Measurements from ENCODE around the gene OR51I2. TPM values are rescaled to one million over a fixed set of nuclear protein-coding genes. Genes with fewer than 3 reads are reported as not detected.

The OR51I2 gene, protein sequence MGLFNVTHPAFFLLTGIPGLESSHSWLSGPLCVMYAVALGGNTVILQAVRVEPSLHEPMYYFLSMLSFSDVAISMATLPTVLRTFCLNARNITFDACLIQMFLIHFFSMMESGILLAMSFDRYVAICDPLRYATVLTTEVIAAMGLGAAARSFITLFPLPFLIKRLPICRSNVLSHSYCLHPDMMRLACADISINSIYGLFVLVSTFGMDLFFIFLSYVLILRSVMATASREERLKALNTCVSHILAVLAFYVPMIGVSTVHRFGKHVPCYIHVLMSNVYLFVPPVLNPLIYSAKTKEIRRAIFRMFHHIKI
- total RNA-seq: not detected

DNA sequence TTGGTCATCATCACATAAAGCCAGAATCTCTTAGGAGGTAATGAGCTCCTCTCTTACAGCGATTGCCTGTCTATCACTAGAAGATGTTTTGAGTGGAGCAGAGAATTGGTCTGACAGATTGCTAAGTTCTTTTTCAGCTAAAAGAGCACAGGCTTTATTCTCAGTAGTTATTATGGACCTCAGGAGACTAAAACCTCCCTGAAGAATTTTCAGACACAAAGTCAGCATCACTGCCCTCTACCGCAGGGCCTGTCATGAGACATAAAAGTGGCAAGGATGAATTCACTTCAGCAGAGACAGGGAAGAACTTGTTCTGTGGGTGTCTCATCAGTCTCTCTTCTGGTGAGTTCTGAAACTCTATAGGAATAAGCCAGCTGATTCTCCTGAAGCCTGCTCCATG lies at the start of gene OR51I2:
Gene OR51I2, plus strand, starts transcription at position 301 of the 400 bp plus-strand sequence. CDS start 4,166 bp downstream, outside the sequence.
- ATAC-seq: no peak
- TF ChIP-seq POLR2A (IDR thresholded peaks at IDR 0.05): no peak
- TF ChIP-seq, protein P1, sequence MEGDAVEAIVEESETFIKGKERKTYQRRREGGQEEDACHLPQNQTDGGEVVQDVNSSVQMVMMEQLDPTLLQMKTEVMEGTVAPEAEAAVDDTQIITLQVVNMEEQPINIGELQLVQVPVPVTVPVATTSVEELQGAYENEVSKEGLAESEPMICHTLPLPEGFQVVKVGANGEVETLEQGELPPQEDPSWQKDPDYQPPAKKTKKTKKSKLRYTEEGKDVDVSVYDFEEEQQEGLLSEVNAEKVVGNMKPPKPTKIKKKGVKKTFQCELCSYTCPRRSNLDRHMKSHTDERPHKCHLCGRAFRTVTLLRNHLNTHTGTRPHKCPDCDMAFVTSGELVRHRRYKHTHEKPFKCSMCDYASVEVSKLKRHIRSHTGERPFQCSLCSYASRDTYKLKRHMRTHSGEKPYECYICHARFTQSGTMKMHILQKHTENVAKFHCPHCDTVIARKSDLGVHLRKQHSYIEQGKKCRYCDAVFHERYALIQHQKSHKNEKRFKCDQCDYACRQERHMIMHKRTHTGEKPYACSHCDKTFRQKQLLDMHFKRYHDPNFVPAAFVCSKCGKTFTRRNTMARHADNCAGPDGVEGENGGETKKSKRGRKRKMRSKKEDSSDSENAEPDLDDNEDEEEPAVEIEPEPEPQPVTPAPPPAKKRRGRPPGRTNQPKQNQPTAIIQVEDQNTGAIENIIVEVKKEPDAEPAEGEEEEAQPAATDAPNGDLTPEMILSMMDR (IDR thresholded peaks at IDR 0.05): no peak
- Histone ChIP-seq H3K4me3 (no peak within 1 kb of the TSS), H3K27me3 (no peaks in the 10 kb centered on the region), H3K4me1 (no peaks in the 10 kb centered on the region), H3K36me3 (replicated peaks in 1 of 2; ENCODE audit: insufficient read depth in 1 of 2, low read depth in 2 of 2) (no peaks in the 10 kb centered on the region), H3K9me3 (no peaks in the 10 kb centered on the region), H3K27ac (no peak within 1 kb of the TSS)
- DNase-seq: no peak
- intact Hi-C loops (cut with DNase I): no loop called here
- WGBS, 2 donors: 88 to 91% methylated on average over 2 of the region's 2 CpGs

DNA sequence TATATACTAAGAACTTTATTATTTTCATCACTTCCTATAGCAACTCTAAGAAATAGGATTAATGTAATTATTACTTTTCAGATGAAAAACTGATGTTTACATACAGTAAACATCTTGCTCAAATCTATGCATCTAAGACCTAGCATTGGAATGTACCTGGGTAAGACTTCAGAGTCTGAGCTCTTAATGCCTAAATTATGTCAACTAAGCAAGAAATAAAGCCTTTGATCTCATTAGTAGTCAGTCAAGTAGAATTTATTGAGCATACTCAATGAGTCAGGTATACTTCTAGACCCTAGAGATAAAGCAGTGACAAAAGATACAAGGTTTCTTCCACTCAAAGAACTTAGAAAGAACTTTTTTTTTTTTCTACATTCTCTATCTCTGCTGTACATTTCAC lies 44.0 kb upstream of the OR51I2 start:
- H3K36me3 ChIP-seq (replicated peaks in 1 of 2; ENCODE audit: insufficient read depth in 1 of 2, low read depth in 2 of 2): no peaks in the 10 kb centered on the region
- no peaks in the 10 kb centered on the region for H3K4me1 ChIP-seq
- ATAC-seq (no peak), DNase-seq (no peak)
- H3K4me3 ChIP-seq: no peak overlapping the region
- no peaks in the 10 kb centered on the region for H3K27me3 ChIP-seq
- no peak for TF ChIP-seq POLR2A (IDR thresholded peaks at IDR 0.05)
- TF ChIP-seq, protein P1 (IDR thresholded peaks at IDR 0.05): no peak
- no peaks in the 10 kb centered on the region for H3K9me3 ChIP-seq
- no peak overlapping the region for H3K27ac ChIP-seq
- intact Hi-C loops (cut with DNase I): no loop called here

DNA sequence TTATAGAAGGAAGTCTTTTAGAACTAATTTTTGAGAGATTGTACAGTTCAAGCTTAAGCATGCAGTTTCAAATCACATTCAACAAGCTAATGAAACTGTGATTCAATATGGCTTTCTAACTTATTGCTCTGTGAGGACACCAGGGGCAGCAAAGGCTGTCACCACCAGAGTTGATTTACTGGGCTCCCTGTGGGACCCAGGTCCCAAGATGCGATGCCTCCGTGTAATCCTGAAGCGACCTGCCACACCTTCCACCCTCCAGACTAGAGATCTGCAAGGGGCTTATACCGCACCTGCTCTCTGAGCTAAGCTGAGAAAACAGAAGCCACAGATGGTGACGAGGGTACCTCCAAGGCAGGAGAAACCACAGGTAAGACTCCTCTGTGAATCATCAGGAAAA lies 28.1 kb upstream of the OR51I2 start:
- DNase-seq (no peak), ATAC-seq (no peak)
- Histone ChIP-seq H3K27me3 (no peaks in the 10 kb centered on the region), H3K36me3 (replicated peaks in 1 of 2; ENCODE audit: insufficient read depth in 1 of 2, low read depth in 2 of 2) (no peaks in the 10 kb centered on the region), H3K27ac (no peak overlapping the region), H3K4me3 (no peak overlapping the region), H3K9me3 (no peaks in the 10 kb centered on the region), H3K4me1 (no peaks in the 10 kb centered on the region)
- intact Hi-C loops (cut with DNase I): no loop called here
- WGBS, 2 donors: 58 to 60% methylated on average over 5 of the region's 5 CpGs
- TF ChIP-seq, protein P1 (IDR thresholded peaks at IDR 0.05): no peak
- TF ChIP-seq POLR2A (IDR thresholded peaks at IDR 0.05): no peak

DNA sequence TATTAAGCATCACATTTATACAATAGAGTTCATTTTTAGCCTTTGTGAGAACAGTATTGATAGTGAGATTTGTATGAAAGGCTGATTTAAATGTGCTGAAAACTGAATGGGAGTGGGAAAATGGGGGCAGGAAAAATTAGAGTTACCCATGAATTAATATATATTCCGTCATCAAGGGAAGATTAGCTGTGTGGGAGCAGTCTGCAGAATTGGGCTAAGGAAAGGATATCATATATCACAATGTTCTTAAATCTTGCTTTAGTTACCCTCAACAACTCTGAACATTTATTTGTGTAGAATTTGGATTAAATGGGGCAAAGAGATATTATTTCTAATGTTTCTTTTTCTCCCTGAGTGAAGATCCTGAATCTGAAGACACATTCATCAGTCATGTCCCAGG lies 27.3 kb upstream of the OR51I2 start, which contains the start of gene OR51Q1:
Gene OR51Q1, plus strand, starts transcription at position 301 of the 400 bp plus-strand sequence. Its CDS starts 90 bp downstream, at position 391.
- Histone ChIP-seq H3K27ac (no peak within 1 kb of the TSS), H3K36me3 (replicated peaks in 1 of 2; ENCODE audit: insufficient read depth in 1 of 2, low read depth in 2 of 2) (no peaks in the 10 kb centered on the region), H3K9me3 (no peaks in the 10 kb centered on the region), H3K4me1 (no peaks in the 10 kb centered on the region), H3K27me3 (no peaks in the 10 kb centered on the region), H3K4me3 (no peak within 1 kb of the TSS)
- TF ChIP-seq POLR2A (IDR thresholded peaks at IDR 0.05): no peak
- TF ChIP-seq, protein P1 (IDR thresholded peaks at IDR 0.05): no peak
- 69 to 81% methylated on average over 1 of the region's 1 CpG for WGBS, 2 donors
- DNase-seq: no peak
- intact Hi-C loops (cut with DNase I): no loop called here
- ATAC-seq: no peak

DNA sequence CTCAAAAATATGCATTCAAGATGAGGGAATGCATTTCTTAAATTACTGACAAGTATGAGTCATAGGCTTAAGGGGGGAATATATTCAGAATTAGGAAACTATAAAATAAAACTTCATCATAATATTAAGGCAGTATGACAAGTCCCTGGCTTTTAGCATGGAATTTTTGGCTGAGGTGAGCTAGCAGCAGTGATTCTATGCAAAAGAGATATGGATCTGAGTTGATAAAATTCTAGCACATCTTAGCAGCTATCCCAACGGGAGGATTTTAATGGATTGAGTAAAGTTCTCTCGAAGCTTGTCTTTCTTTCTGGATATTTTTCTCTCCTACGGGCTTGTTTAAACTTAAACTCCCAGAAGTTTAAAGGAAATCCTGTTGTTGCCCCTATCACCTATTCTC lies 26.0 kb upstream of the OR51I2 start:
- intact Hi-C loops (cut with DNase I): no loop called here
- no peak overlapping the region for H3K4me3 ChIP-seq
- no peaks in the 10 kb centered on the region for H3K4me1 ChIP-seq
- no peak for DNase-seq
- TF ChIP-seq, protein P1 (IDR thresholded peaks at IDR 0.05): no peak
- no peak for TF ChIP-seq POLR2A (IDR thresholded peaks at IDR 0.05)
- H3K27ac ChIP-seq: no peak overlapping the region
- H3K36me3 ChIP-seq (replicated peaks in 1 of 2; ENCODE audit: insufficient read depth in 1 of 2, low read depth in 2 of 2): no peaks in the 10 kb centered on the region
- WGBS, 2 donors: 18 to 46% methylated on average over 3 of the region's 3 CpGs
- H3K9me3 ChIP-seq: no peaks in the 10 kb centered on the region
- H3K27me3 ChIP-seq: no peaks in the 10 kb centered on the region
- ATAC-seq: no peak

All from body of pancreas (tissue), 4 donors.